K562 (cell line): Measurements from ENCODE around the gene NPM3. TPM values are rescaled to one million over a fixed set of nuclear protein-coding genes. Genes with fewer than 3 reads are reported as not detected.

Source experiments
- CBFB ChIP-seq: sonication (generic); formaldehyde crosslinking; IDR thresholded peaks from 2 replicates; pipeline ENCODE4 v1.4.0; 2020; ENCODE audit warnings: mild to moderate bottlenecking, missing genetic modification reagents
- CBX3 ChIP-seq, 2 experiments: IDR thresholded peaks; 1 replicate in 1 of 2; 2 replicates in 1 of 2; pipeline ENCODE4 v1.6.1; 2012; ENCODE audit warnings: inconsistent platforms in 2 of 2, low read length in 2 of 2, borderline replicate concordance in 1 of 2, control low read depth in 1 of 2
- ELF1 ChIP-seq: fragments of 200-800 bp; sonication (Bioruptor generic); IDR thresholded peaks from 2 replicates; pipeline ENCODE4 v1.6.1; 2016; ENCODE audit warnings: missing genetic modification characterization, missing compliant biosample characterization
- LCOR ChIP-seq: sonication (generic); formaldehyde crosslinking; IDR thresholded peaks from 2 replicates; pipeline ENCODE4 v1.8.0; 2022; ENCODE audit warnings: mild to moderate bottlenecking, missing genetic modification reagents
- RFX7 ChIP-seq: fragments of 250-450 bp; sonication (Bioruptor Pico); IDR thresholded peaks from 2 replicates; pipeline ENCODE4 v1.5.1; 2021; ENCODE audit warnings: mild to moderate bottlenecking
- RNF2 ChIP-seq: sonication (generic); IDR thresholded peaks from 2 replicates; pipeline ENCODE4 v1.6.1; 2016
- SMAD1 ChIP-seq: fragments of 150-350 bp; IDR thresholded peaks from 2 replicates; pipeline ENCODE4 v1.6.1; 2014; ENCODE audit warnings: low read length, low read depth; ENCODE audit not compliant: partially characterized antibody
- SMARCA4 ChIP-seq: fragments of 450-650 bp; IDR thresholded peaks from 2 replicates; pipeline ENCODE4 v1.6.1; 2016
- XRCC5 ChIP-seq: fragments of 200-400 bp; formaldehyde crosslinking; IDR thresholded peaks from 2 replicates; pipeline ENCODE4 v1.6.1; 2017; ENCODE audit warnings: low read depth, mild to moderate bottlenecking, low read length
- ZFP36 ChIP-seq: fragments of 150-350 bp; IDR thresholded peaks from 2 replicates; pipeline ENCODE4 v1.6.1; 2018; ENCODE audit warnings: low read length, low read depth; ENCODE audit not compliant: partially characterized antibody
- polyA plus RNA-seq, 8 experiments: library from polyadenylated mRNA; depleted of rRNA in 4 of 8; stranded (reverse) in 5 of 8; unstranded in 3 of 8; fragments of >200 nt; fragmentation: Nextera tagmentation in 2 of 8; fragmentation: Illumina TruSeq in 1 of 8; extraction: Ambion mirVana in 2 of 8; extraction: Trizol in 1 of 8; gene quantifications; 2 replicates each; pipeline versions ENCODE4 v1.2.1 to v1.2.3, GENCODE V29; 2011 to 2014; ENCODE audit warnings: inconsistent platforms in 1 of 8, missing spikeins in 1 of 8
- total RNA-seq, 7 experiments: library from RNA; depleted of rRNA in 6 of 7; stranded (reverse); fragments of >200 nt in 6 of 7; fragmentation: Illumina TruSeq in 2 of 7; extraction: Trizol in 2 of 7; gene quantifications; 2 replicates each; pipeline versions ENCODE4 v1.2.1 to v1.2.3, GENCODE V29; 2011 to 2021; ENCODE audit warnings: low replicate concordance in 1 of 7
- TF ChIP-seq, protein P1 (sequence below): fragments of 450-650 bp; formaldehyde crosslinking; IDR thresholded peaks from 2 replicates; pipeline ENCODE4 v1.4.0; 2020; ENCODE audit warnings: mild to moderate bottlenecking, moderate library complexity
- TF ChIP-seq, protein P2 (sequence below): fragments of 450-650 bp; IDR thresholded peaks from 2 replicates; pipeline ENCODE4 v1.7.0; 2016; ENCODE audit warnings: borderline replicate concordance
- TF ChIP-seq, protein P3 (sequence below): sonication (generic); formaldehyde crosslinking; IDR thresholded peaks from 2 replicates; pipeline ENCODE4 v1.8.0; 2022; ENCODE audit warnings: mild to moderate bottlenecking, missing genetic modification reagents
- TF ChIP-seq, protein P4 (sequence below): sonication (generic); formaldehyde crosslinking; IDR thresholded peaks from 2 replicates; pipeline ENCODE4 v1.8.0; 2022; ENCODE audit warnings: missing genetic modification reagents, mild to moderate bottlenecking, moderate library complexity, borderline replicate concordance
- TF ChIP-seq, protein P5 (sequence below): fragments of 250-450 bp; sonication (Bioruptor Pico); IDR thresholded peaks from 2 replicates; pipeline ENCODE4 v1.4.0; 2020

Gene NPM3
- total and polyA plus RNA-seq, 9 of the 15 experiments (the other 6 are each of a cell fraction or from before 2014, with no cell fraction given): 15.2 to 239 (median 114) TPM

DNA sequence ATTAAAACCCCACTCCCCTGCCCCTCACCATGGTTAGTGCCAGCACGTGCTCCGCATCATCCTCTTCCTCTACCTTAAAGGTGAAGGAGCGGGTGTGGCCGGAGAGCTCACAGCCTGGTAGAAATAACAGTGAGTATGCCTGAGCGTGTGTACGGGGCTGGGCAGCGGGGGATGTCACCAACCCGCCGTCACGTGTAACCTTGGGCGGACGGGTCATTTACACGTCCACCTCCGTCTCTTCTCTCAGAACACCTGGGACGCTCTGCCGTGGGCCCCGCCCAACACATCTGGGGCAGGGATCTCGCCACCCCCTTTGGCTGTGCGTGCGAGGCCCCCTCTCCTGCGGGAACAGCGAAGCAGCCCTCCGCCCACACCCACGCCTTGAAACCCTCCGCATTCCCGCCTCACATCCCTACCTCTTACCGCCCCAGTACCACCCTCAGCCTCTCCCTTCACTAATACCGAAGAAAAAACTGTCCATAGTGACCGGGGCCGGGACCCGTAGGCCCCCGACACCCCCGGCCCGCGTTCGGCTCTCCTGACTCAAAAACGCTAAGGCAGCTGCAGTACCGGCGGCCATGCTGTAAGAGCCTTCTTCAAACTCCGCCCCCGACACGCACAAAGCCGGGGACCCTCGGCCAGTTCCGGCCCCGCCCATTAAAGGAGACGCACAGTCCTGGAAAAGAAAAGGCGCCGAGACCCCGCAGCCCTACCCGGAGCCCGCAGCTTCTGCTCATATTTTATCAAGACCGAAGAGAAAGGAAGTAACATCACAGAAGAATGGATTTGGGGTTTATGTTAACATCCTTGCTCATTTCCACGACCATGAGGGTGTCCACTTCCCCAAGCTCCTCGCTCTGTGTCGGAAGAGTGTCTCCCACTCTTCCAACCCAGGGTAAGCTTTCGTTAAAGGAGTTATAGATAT lies at the start of gene NPM3 (continued):
- TF ChIP-seq, protein P1, sequence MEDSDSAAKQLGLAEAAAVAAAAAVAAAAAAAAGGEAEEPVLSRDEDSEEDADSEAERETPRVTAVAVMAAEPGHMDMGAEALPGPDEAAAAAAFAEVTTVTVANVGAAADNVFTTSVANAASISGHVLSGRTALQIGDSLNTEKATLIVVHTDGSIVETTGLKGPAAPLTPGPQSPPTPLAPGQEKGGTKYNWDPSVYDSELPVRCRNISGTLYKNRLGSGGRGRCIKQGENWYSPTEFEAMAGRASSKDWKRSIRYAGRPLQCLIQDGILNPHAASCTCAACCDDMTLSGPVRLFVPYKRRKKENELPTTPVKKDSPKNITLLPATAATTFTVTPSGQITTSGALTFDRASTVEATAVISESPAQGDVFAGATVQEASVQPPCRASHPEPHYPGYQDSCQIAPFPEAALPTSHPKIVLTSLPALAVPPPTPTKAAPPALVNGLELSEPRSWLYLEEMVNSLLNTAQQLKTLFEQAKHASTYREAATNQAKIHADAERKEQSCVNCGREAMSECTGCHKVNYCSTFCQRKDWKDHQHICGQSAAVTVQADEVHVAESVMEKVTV (CRISPR knock-in tag): no peak
- TF ChIP-seq ELF1 (tag) (peak; percentile 58), SMARCA4 (no peak), XRCC5 (no peak), LCOR (CRISPR knock-in tag) (no peak), RNF2 (no peak), ZFP36 (no peak), SMAD1 (no peak), RFX7 (CRISPR knock-in tag) (no peak), CBFB (CRISPR knock-in tag) (no peak), CBX3 (IDR thresholded peaks at IDR 0.05; ENCODE audit: borderline replicate concordance in 1 of 2, low read length in 2 of 2) (no peak)
- TF ChIP-seq, protein P2, sequence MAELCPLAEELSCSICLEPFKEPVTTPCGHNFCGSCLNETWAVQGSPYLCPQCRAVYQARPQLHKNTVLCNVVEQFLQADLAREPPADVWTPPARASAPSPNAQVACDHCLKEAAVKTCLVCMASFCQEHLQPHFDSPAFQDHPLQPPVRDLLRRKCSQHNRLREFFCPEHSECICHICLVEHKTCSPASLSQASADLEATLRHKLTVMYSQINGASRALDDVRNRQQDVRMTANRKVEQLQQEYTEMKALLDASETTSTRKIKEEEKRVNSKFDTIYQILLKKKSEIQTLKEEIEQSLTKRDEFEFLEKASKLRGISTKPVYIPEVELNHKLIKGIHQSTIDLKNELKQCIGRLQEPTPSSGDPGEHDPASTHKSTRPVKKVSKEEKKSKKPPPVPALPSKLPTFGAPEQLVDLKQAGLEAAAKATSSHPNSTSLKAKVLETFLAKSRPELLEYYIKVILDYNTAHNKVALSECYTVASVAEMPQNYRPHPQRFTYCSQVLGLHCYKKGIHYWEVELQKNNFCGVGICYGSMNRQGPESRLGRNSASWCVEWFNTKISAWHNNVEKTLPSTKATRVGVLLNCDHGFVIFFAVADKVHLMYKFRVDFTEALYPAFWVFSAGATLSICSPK: no peak
- TF ChIP-seq, protein P3, sequence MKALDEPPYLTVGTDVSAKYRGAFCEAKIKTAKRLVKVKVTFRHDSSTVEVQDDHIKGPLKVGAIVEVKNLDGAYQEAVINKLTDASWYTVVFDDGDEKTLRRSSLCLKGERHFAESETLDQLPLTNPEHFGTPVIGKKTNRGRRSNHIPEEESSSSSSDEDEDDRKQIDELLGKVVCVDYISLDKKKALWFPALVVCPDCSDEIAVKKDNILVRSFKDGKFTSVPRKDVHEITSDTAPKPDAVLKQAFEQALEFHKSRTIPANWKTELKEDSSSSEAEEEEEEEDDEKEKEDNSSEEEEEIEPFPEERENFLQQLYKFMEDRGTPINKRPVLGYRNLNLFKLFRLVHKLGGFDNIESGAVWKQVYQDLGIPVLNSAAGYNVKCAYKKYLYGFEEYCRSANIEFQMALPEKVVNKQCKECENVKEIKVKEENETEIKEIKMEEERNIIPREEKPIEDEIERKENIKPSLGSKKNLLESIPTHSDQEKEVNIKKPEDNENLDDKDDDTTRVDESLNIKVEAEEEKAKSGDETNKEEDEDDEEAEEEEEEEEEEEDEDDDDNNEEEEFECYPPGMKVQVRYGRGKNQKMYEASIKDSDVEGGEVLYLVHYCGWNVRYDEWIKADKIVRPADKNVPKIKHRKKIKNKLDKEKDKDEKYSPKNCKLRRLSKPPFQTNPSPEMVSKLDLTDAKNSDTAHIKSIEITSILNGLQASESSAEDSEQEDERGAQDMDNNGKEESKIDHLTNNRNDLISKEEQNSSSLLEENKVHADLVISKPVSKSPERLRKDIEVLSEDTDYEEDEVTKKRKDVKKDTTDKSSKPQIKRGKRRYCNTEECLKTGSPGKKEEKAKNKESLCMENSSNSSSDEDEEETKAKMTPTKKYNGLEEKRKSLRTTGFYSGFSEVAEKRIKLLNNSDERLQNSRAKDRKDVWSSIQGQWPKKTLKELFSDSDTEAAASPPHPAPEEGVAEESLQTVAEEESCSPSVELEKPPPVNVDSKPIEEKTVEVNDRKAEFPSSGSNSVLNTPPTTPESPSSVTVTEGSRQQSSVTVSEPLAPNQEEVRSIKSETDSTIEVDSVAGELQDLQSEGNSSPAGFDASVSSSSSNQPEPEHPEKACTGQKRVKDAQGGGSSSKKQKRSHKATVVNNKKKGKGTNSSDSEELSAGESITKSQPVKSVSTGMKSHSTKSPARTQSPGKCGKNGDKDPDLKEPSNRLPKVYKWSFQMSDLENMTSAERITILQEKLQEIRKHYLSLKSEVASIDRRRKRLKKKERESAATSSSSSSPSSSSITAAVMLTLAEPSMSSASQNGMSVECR (CRISPR knock-in tag): no peak
- TF ChIP-seq, protein P4, sequence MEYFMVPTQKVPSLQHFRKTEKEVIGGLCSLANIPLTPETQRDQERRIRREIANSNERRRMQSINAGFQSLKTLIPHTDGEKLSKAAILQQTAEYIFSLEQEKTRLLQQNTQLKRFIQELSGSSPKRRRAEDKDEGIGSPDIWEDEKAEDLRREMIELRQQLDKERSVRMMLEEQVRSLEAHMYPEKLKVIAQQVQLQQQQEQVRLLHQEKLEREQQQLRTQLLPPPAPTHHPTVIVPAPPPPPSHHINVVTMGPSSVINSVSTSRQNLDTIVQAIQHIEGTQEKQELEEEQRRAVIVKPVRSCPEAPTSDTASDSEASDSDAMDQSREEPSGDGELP (CRISPR knock-in tag): peak; percentile 34; the same call in 1 of the 2 replicates
- TF ChIP-seq, protein P5, sequence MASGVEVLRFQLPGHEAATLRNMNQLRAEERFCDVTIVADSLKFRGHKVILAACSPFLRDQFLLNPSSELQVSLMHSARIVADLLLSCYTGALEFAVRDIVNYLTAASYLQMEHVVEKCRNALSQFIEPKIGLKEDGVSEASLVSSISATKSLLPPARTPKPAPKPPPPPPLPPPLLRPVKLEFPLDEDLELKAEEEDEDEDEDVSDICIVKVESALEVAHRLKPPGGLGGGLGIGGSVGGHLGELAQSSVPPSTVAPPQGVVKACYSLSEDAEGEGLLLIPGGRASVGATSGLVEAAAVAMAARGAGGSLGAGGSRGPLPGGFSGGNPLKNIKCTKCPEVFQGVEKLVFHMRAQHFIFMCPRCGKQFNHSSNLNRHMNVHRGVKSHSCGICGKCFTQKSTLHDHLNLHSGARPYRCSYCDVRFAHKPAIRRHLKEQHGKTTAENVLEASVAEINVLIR (CRISPR knock-in tag): peak; percentile 76
